Liver (tissue), 9 donors: ENCODE data around the gene CDC6. TPM values are rescaled to one million over a fixed set of nuclear protein-coding genes. Genes with fewer than 3 reads are reported as not detected.

Source experiments
- DNase-seq: peaks from one replicate; pipeline ENCODE4 v3.0.0-alpha.2; 2017; ENCODE audit warnings: low spot score
- H3K27ac ChIP-seq, 2 donors: one replicate each; pipeline ENCODE4 v1.7.0; 2013; ENCODE audit warnings: inconsistent platforms in 2 of 2, low read length in 2 of 2, control low read depth in 1 of 2, low read depth in 1 of 2, mild to moderate bottlenecking in 1 of 2
- H3K27me3 ChIP-seq, 4 donors: one replicate each; pipeline versions ENCODE4 v1.6.1 to v1.7.0; 2013; ENCODE audit warnings: low read length in 3 of 4, inconsistent platforms in 1 of 4, mild to moderate bottlenecking in 1 of 4, moderate library complexity in 1 of 4; ENCODE audit not compliant: control insufficient read depth in 4 of 4, insufficient read depth in 4 of 4
- H3K36me3 ChIP-seq, 4 donors: one replicate each; pipeline versions ENCODE4 v1.6.1 to v1.7.0; 2013; ENCODE audit warnings: low read length in 3 of 4, mild to moderate bottlenecking in 3 of 4, low read depth in 1 of 4, moderate library complexity in 1 of 4; ENCODE audit not compliant: control insufficient read depth in 4 of 4, insufficient read depth in 3 of 4
- H3K4me1 ChIP-seq, 4 donors: one replicate each; pipeline versions ENCODE4 v1.6.1 to v1.7.0; 2013; ENCODE audit warnings: low read length in 3 of 4, mild to moderate bottlenecking in 3 of 4, moderate library complexity in 1 of 4; ENCODE audit not compliant: control insufficient read depth in 4 of 4, insufficient read depth in 4 of 4
- H3K4me3 ChIP-seq, 3 donors: one replicate each; pipeline versions ENCODE4 v1.6.1 to v1.7.0; 2013; ENCODE audit warnings: low read length in 3 of 3, control low read depth in 1 of 3, low read depth in 1 of 3, mild to moderate bottlenecking in 1 of 3
- H3K9ac ChIP-seq, 2 donors: one replicate each; pipeline ENCODE4 v1.7.0; 2013; ENCODE audit warnings: low read length in 2 of 2, mild to moderate bottlenecking in 2 of 2, moderate library complexity in 2 of 2, control low read depth in 1 of 2, low read depth in 1 of 2
- H3K9me3 ChIP-seq, 4 donors: one replicate each; pipeline versions ENCODE4 v1.6.1 to v1.7.0; 2013; ENCODE audit warnings: low read length in 3 of 4; ENCODE audit not compliant: control insufficient read depth in 4 of 4
- EGR1 ChIP-seq, 2 donors: IDR thresholded peaks; 2 replicates each; pipeline ENCODE4 v1.6.1; 2016 to 2018; ENCODE audit warnings: antibody characterized with exemption in 2 of 2, low read depth in 2 of 2
- FOXA1 ChIP-seq: IDR thresholded peaks from 2 replicates; pipeline ENCODE4 v1.6.1; 2016; ENCODE audit warnings: antibody characterized with exemption
- FOXA2 ChIP-seq: IDR thresholded peaks from 2 replicates; pipeline ENCODE4 v1.6.1; 2016; ENCODE audit warnings: antibody characterized with exemption
- GABPA ChIP-seq, 2 donors: IDR thresholded peaks in 1 of 2; conservative IDR thresholded peaks in 1 of 2; 2 replicates each; pipeline ENCODE4 v1.6.1; 2016; ENCODE audit warnings: antibody characterized with exemption in 2 of 2, mild to moderate bottlenecking in 1 of 2, moderate library complexity in 1 of 2
- HNF4A ChIP-seq, 2 donors: conservative IDR thresholded peaks; 2 replicates each; pipeline ENCODE4 v1.6.1; 2016; ENCODE audit warnings: antibody characterized with exemption in 2 of 2, mild to moderate bottlenecking in 2 of 2
- HNF4G ChIP-seq: IDR thresholded peaks from 2 replicates; pipeline ENCODE4 v1.6.1; 2016; ENCODE audit warnings: antibody characterized with exemption
- JUND ChIP-seq, 2 donors: IDR thresholded peaks; 2 replicates each; pipeline ENCODE4 v1.6.1; 2016; ENCODE audit warnings: antibody characterized with exemption in 2 of 2
- NR2F2 ChIP-seq: IDR thresholded peaks from 2 replicates; pipeline ENCODE4 v1.6.1; 2016; ENCODE audit warnings: antibody characterized with exemption
- RAD21 ChIP-seq, 2 donors: IDR thresholded peaks; 2 replicates each; pipeline ENCODE4 v1.6.1; 2016; ENCODE audit warnings: antibody characterized with exemption in 2 of 2, mild to moderate bottlenecking in 2 of 2
- RXRA ChIP-seq, 2 donors: IDR thresholded peaks; 2 replicates each; pipeline ENCODE4 v1.6.1; 2017 to 2018; ENCODE audit warnings: antibody characterized with exemption in 2 of 2, mild to moderate bottlenecking in 1 of 2
- SP1 ChIP-seq: IDR thresholded peaks from 2 replicates; pipeline ENCODE4 v1.6.1; 2018; ENCODE audit warnings: antibody characterized with exemption, mild to moderate bottlenecking
- TAF1 ChIP-seq: conservative IDR thresholded peaks from 2 replicates; pipeline ENCODE4 v1.6.1; 2016; ENCODE audit warnings: antibody characterized with exemption, mild to moderate bottlenecking
- WGBS: extraction: QIAGEN DNeasy Blood & Tissue Kit; methylation state at CpG from one replicate; pipeline ENCODE4 v1.1.7; 2013; 5-methylcytosine and 5-hydroxymethylcytosine counted together
- polyA plus RNA-seq, 2 donors: library from polyadenylated mRNA; stranded (reverse) in 1 of 2; unstranded in 1 of 2; fragments of 200-250 nt in 1 of 2; fragments of >200 nt in 1 of 2; fragmentation: Nextera tagmentation in 1 of 2; extraction: Ambion mirVana in 1 of 2; gene quantifications; one replicate each; pipeline versions ENCODE4 v1.2.1 to v1.2.3, GENCODE V29; 2013 to 2015
- total RNA-seq, 2 donors: library from RNA; depleted of rRNA; stranded (reverse); fragments of >200 nt; gene quantifications; one replicate each; pipeline ENCODE4 v1.2.3, GENCODE V29; 2014
- TF ChIP-seq, protein P1 (sequence below): IDR thresholded peaks from 2 replicates; pipeline ENCODE4 v1.6.1; 2016; ENCODE audit warnings: antibody characterized with exemption, mild to moderate bottlenecking
- TF ChIP-seq, protein P2 (sequence below): IDR thresholded peaks from 2 replicates; pipeline ENCODE4 v1.6.1; 2016; ENCODE audit warnings: antibody characterized with exemption
- TF ChIP-seq, protein P3 (sequence below): IDR thresholded peaks from 2 replicates; pipeline ENCODE4 v1.6.1; 2016; ENCODE audit warnings: antibody characterized with exemption
- TF ChIP-seq, protein P4 (sequence below): IDR thresholded peaks from 2 replicates; pipeline ENCODE4 v1.6.1; 2016; ENCODE audit warnings: antibody characterized with exemption
- TF ChIP-seq, protein P5 (sequence below): fragments of 150-350 bp; IDR thresholded peaks from 2 replicates; pipeline ENCODE4 v1.5.1; 2017; ENCODE audit warnings: improper control_type of control experiment, low read depth, low read length; ENCODE audit not compliant: missing input control
- donor health status: healthy.
- donor health status: healthy.
- donor health status: healthy.
- donor health status: healthy.
- donor health status: healthy.

CDC6 gene
- total and polyA plus RNA-seq, 4 donors, result 0.54 to 16.5 (median 2.5) TPM

DNA sequence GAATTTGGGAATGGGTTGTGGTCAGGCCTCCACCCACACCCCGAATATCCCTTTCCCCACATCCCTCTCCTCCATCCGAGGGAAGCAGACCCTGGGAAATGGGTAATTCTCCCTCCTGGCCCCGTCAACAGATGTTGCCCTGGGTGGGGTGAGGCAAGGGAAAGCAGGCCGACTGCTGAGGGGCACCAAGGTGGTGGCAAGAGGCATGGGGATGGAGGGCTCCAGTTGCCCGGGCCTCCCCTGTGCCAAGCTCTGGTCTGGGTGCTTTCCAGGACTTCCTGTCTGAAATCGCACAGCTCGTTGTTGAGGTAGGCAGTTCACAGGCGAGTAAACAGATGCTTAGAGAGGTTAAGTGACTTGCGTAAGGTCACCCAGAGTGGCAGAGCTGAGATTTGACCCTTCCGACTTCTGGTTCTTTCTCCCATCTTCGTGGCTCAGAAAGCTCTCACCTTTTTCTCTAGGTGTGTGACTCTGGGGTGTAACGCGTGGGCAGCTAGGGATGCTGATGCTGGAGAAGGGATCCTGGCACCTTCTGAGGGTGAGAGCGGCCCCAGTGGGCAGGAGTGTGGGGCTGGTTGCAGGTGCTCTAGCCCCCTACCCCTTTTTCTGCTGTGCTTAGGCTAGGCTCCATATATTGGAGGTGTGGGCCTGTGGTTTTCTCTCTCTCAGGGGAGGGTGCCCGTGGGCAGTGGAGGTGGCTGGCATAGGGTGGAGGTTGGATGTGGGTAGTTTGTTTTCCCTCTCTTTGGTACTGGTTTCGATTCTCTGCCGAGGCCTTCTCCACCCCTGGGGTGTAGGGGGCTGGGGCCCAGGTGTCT is 38.5 kb downstream of the CDC6 start (continued):
- TF ChIP-seq, protein P1, sequence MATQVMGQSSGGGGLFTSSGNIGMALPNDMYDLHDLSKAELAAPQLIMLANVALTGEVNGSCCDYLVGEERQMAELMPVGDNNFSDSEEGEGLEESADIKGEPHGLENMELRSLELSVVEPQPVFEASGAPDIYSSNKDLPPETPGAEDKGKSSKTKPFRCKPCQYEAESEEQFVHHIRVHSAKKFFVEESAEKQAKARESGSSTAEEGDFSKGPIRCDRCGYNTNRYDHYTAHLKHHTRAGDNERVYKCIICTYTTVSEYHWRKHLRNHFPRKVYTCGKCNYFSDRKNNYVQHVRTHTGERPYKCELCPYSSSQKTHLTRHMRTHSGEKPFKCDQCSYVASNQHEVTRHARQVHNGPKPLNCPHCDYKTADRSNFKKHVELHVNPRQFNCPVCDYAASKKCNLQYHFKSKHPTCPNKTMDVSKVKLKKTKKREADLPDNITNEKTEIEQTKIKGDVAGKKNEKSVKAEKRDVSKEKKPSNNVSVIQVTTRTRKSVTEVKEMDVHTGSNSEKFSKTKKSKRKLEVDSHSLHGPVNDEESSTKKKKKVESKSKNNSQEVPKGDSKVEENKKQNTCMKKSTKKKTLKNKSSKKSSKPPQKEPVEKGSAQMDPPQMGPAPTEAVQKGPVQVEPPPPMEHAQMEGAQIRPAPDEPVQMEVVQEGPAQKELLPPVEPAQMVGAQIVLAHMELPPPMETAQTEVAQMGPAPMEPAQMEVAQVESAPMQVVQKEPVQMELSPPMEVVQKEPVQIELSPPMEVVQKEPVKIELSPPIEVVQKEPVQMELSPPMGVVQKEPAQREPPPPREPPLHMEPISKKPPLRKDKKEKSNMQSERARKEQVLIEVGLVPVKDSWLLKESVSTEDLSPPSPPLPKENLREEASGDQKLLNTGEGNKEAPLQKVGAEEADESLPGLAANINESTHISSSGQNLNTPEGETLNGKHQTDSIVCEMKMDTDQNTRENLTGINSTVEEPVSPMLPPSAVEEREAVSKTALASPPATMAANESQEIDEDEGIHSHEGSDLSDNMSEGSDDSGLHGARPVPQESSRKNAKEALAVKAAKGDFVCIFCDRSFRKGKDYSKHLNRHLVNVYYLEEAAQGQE, result no peak

DNA sequence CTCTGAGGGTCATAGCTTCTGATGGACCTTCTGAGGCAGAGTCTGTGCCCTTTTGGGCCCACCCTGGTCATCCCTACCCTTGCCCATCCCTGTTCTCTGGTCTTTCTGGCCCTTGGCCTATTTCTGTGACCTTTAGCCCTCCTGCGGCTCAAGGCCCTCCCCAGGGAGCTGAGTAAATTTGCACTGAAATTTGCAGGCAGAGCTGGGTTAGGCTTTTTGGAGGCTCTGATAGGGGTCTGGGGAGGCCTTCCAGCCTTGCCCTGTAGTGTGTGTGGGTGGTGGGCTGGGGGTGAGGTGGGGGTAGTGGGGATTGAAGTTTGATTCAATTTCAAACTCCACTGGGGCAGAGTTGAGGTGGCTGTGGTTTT is 39.1 kb downstream of the CDC6 start:
- H3K9ac ChIP-seq, result peak overlapping the region in 1 of 2 donors; percentile 18
- H3K4me3 ChIP-seq, result peak overlapping the region in 1 of 3 donors; percentile 9
- H3K27ac ChIP-seq, result peak overlapping the region; percentile 75 to 84
- no peaks in the 10 kb centered on the region for H3K36me3 ChIP-seq
- WGBS, result 9% methylated on average over 1 of the region's 1 CpG
- no peak for DNase-seq
- TF ChIP-seq JUND (IDR thresholded peaks at IDR 0.05) (no peak), NR2F2 (peak; percentile 92), SP1 (peak; percentile 52), HNF4A (conservative IDR thresholded peaks at IDR 0.05) (peak; percentile 50 to 57), RXRA (IDR thresholded peaks at IDR 0.05) (peak in 1 of 2 donors; percentile 30), HNF4G (peak; percentile 7)
- TF ChIP-seq, protein P2, sequence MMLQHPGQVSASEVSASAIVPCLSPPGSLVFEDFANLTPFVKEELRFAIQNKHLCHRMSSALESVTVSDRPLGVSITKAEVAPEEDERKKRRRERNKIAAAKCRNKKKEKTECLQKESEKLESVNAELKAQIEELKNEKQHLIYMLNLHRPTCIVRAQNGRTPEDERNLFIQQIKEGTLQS, result no peak
- H3K27me3 ChIP-seq, result no peaks in the 10 kb centered on the region
- H3K9me3 ChIP-seq, result no peaks in the 10 kb centered on the region
- H3K4me1 ChIP-seq, result peaks cover 39 to 98% (median 89%) of the 10 kb centered on the region in 4 donors

DNA sequence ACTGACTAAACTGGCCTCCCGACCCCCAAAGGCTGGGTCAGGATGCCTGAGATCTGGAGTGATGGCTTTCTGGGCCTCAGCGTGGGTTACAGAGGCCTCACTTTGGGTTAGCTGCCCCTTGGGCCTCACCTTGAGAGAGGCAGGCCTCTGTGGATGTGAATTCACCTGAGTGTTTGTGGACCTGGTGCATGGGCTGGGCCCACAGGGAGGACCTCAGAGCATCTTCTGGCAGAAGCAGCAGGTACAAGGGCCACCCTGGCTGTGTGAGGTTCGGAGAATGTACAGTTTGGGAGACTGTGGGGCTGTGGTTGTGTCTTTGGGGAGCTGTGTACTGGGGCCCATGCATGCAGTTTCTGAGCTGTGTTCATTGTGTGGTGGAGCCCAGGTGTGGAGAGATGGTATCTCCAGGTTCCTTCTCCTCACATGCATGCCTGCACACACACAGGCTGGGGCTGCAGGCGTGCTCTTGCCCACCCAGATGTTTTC is 39.6 kb downstream of the CDC6 start:
- DNase-seq, result no peak
- TF ChIP-seq HNF4A (conservative IDR thresholded peaks at IDR 0.05), result no peak
- no peak for TF ChIP-seq NR2F2
- TF ChIP-seq FOXA2, result no peak
- TF ChIP-seq, protein P3, sequence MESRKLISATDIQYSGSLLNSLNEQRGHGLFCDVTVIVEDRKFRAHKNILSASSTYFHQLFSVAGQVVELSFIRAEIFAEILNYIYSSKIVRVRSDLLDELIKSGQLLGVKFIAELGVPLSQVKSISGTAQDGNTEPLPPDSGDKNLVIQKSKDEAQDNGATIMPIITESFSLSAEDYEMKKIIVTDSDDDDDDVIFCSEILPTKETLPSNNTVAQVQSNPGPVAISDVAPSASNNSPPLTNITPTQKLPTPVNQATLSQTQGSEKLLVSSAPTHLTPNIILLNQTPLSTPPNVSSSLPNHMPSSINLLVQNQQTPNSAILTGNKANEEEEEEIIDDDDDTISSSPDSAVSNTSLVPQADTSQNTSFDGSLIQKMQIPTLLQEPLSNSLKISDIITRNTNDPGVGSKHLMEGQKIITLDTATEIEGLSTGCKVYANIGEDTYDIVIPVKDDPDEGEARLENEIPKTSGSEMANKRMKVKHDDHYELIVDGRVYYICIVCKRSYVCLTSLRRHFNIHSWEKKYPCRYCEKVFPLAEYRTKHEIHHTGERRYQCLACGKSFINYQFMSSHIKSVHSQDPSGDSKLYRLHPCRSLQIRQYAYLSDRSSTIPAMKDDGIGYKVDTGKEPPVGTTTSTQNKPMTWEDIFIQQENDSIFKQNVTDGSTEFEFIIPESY, result no peak
- TF ChIP-seq, protein P4, sequence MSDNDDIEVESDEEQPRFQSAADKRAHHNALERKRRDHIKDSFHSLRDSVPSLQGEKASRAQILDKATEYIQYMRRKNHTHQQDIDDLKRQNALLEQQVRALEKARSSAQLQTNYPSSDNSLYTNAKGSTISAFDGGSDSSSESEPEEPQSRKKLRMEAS, result no peak
- TF ChIP-seq FOXA1, result no peak
- TF ChIP-seq RXRA (IDR thresholded peaks at IDR 0.05), result no peak
- TF ChIP-seq, protein P1, result no peak
- TF ChIP-seq HNF4G, result no peak
- no peak for TF ChIP-seq EGR1 (IDR thresholded peaks at IDR 0.05; ENCODE audit: low read depth in 2 of 2)
- TF ChIP-seq TAF1, result no peak
- no peak for TF ChIP-seq JUND (IDR thresholded peaks at IDR 0.05)
- TF ChIP-seq GABPA (IDR thresholded peaks at IDR 0.05 in 1 of 2, conservative IDR thresholded peaks at IDR 0.05 in 1 of 2), result no peak
- TF ChIP-seq, protein P5, sequence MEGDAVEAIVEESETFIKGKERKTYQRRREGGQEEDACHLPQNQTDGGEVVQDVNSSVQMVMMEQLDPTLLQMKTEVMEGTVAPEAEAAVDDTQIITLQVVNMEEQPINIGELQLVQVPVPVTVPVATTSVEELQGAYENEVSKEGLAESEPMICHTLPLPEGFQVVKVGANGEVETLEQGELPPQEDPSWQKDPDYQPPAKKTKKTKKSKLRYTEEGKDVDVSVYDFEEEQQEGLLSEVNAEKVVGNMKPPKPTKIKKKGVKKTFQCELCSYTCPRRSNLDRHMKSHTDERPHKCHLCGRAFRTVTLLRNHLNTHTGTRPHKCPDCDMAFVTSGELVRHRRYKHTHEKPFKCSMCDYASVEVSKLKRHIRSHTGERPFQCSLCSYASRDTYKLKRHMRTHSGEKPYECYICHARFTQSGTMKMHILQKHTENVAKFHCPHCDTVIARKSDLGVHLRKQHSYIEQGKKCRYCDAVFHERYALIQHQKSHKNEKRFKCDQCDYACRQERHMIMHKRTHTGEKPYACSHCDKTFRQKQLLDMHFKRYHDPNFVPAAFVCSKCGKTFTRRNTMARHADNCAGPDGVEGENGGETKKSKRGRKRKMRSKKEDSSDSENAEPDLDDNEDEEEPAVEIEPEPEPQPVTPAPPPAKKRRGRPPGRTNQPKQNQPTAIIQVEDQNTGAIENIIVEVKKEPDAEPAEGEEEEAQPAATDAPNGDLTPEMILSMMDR, result no peak
- TF ChIP-seq SP1, result no peak
- no peak for TF ChIP-seq RAD21 (IDR thresholded peaks at IDR 0.05)

More for the DNA sequence above, 39.6 kb downstream of the CDC6 start:
- Histone ChIP-seq H3K9ac (peak overlapping the region in 1 of 2 donors; percentile 18), H3K27me3 (no peaks in the 10 kb centered on the region), H3K4me3 (peak overlapping the region in 2 of 3 donors; percentile 9 to 16), H3K36me3 (no peaks in the 10 kb centered on the region), H3K4me1 (peaks cover 38 to 98% (median 86%) of the 10 kb centered on the region in 4 donors), H3K27ac (peak overlapping the region; percentile 75 to 84), H3K9me3 (no peaks in the 10 kb centered on the region)
- 58% methylated on average over 4 of the region's 4 CpGs for WGBS
